HCEC 1CT (cell line): Measurements from ENCODE around the gene POLRMT.
"Not testable (repeated sequence)": the region's sequence is repeated elsewhere in the genome, so short reads cannot be mapped to it uniquely, and the experiment has no call there.

Source experiments
- DNase-seq: peaks from one replicate; pipeline ENCODE4 v3.0.0-alpha.2; 2017

The POLRMT gene

GRCh38 chr19:624433-625109, 8.8 kb downstream of the POLRMT start:
- DNase-seq: no peak

GRCh38 chr19:623974-624373, 9.4 kb downstream of the POLRMT start:
- no peak for DNase-seq

- no peak for DNase-seq
These were observed 10.0 kb downstream of the POLRMT start for GRCh38 chr19:623175-623916.

GRCh38 chr19:622666-623065, 10.7 kb downstream of the POLRMT start:
- DNase-seq: no peak

GRCh38 chr19:621819-622218, 11.5 kb downstream of the POLRMT start:
- no peak for DNase-seq

GRCh38 chr19:621191-621590, 12.1 kb downstream of the POLRMT start:
- DNase-seq: not testable (repeated sequence)

- no peak for DNase-seq
These were observed 13.0 kb downstream of the POLRMT start for GRCh38 chr19:620166-620862.

- DNase-seq: no peak
These were observed 13.9 kb downstream of the POLRMT start for GRCh38 chr19:619286-620002.

GRCh38 chr19:618674-619285, 14.6 kb downstream of the POLRMT start:
- DNase-seq: no peak

- DNase-seq: no peak
These were observed 15.1 kb downstream of the POLRMT start for GRCh38 chr19:618247-618619.

- DNase-seq: no peak
These were observed 15.6 kb downstream of the POLRMT start for GRCh38 chr19:617551-618246.

GRCh38 chr19:616747-617526, 16.4 kb downstream of the POLRMT start:
- no peak for DNase-seq

- no peak for DNase-seq
These were observed 17.2 kb downstream of the POLRMT start for GRCh38 chr19:616062-616700.

GRCh38 chr19:615619-616018, 17.7 kb downstream of the POLRMT start:
- no peak for DNase-seq

- no peak for DNase-seq
These were observed 19.4 kb downstream of the POLRMT start for GRCh38 chr19:613732-614567.

GRCh38 chr19:612941-613340, 20.4 kb downstream of the POLRMT start:
- no peak for DNase-seq

- peak; percentile 85 for DNase-seq
These were observed 21.9 kb downstream of the POLRMT start for GRCh38 chr19:611481-611868.

- peak; percentile 33 for DNase-seq
These were observed 22.4 kb downstream of the POLRMT start for GRCh38 chr19:610801-611480.

GRCh38 chr19:610071-610800, 23.1 kb downstream of the POLRMT start:
- DNase-seq: no peak
